Keratinocyte (primary cell): ENCODE data around the gene PBX4. TPM values are rescaled to one million over a fixed set of nuclear protein-coding genes. Genes with fewer than 3 reads are reported as not detected.

Experiments
- DNase-seq: peaks from one replicate; pipeline ENCODE4 v3.0.0-alpha.2; 2011; ENCODE audit warnings: low read depth, missing footprints, low spot score
- FAIRE-seq: peaks from 2 replicates; lab custom pipeline; 2011; peaks lifted over from hg19 to GRCh38; lab: Jason Lieb, UNC
- H2AFZ ChIP-seq: 2 replicates; pipeline ENCODE4 v1.6.0; 2012; ENCODE audit warnings: low read length, control low read depth, inconsistent platforms; ENCODE audit not compliant: control insufficient read depth
- H3K27ac ChIP-seq: 2 replicates; pipeline ENCODE4 v1.5.1; 2011; ENCODE audit warnings: low read length; ENCODE audit not compliant: control insufficient read depth, insufficient read depth
- H3K27me3 ChIP-seq: 3 replicates; pipeline ENCODE4 v1.6.0; 2011; ENCODE audit warnings: low read length; ENCODE audit not compliant: control insufficient read depth, insufficient read depth; ENCODE audit errors: extremely low read depth
- H3K36me3 ChIP-seq, 2 experiments: 2 replicates in 1 of 2; 3 replicates in 1 of 2; pipeline ENCODE4 v1.5.1; 2011; ENCODE audit warnings: low read length in 2 of 2, mild to moderate bottlenecking in 1 of 2; ENCODE audit not compliant: control insufficient read depth in 2 of 2, insufficient read depth in 2 of 2; ENCODE audit errors: extremely low read depth in 1 of 2
- H3K4me1 ChIP-seq: 3 replicates; pipeline ENCODE4 v1.5.1; 2011; ENCODE audit warnings: low read length; ENCODE audit not compliant: control insufficient read depth, insufficient read depth; ENCODE audit errors: extremely low read depth
- H3K4me2 ChIP-seq: 3 replicates; pipeline ENCODE4 v1.6.0; 2011; ENCODE audit warnings: low read depth, low read length; ENCODE audit not compliant: control insufficient read depth, insufficient read depth; ENCODE audit errors: extremely low read depth
- H3K4me3 ChIP-seq, 3 experiments: fragments of 200-600 bp in 1 of 3; sonication (generic) in 1 of 3; 2 replicates in 2 of 3; 3 replicates in 1 of 3; pipeline ENCODE4 v1.5.1; 2011 to 2016; ENCODE audit warnings: low read length in 3 of 3, mild to moderate bottlenecking in 3 of 3, control low read depth in 2 of 3, inconsistent platforms in 1 of 3, low read depth in 1 of 3, mixed read lengths in 1 of 3, mixed run types in 1 of 3, moderate library complexity in 1 of 3; ENCODE audit not compliant: control insufficient read depth in 2 of 3, insufficient read depth in 2 of 3; ENCODE audit errors: extremely low read depth in 1 of 3
- H3K79me2 ChIP-seq: 2 replicates; pipeline ENCODE4 v1.6.0; 2012; ENCODE audit warnings: low read length; ENCODE audit not compliant: control insufficient read depth, insufficient read depth
- H3K9ac ChIP-seq: 3 replicates; pipeline ENCODE4 v1.6.0; 2011; ENCODE audit warnings: low read length; ENCODE audit not compliant: control insufficient read depth, insufficient read depth; ENCODE audit errors: extremely low read depth
- H3K9me1 ChIP-seq: 3 replicates; pipeline ENCODE4 v1.6.0; 2011; ENCODE audit warnings: low read length; ENCODE audit not compliant: control insufficient read depth, insufficient read depth; ENCODE audit errors: extremely low read depth
- H3K9me3 ChIP-seq: 2 replicates; pipeline ENCODE4 v1.5.1; 2012; ENCODE audit warnings: low read depth, low read length; ENCODE audit not compliant: control insufficient read depth
- H4K20me1 ChIP-seq: 3 replicates; pipeline ENCODE4 v1.6.0; 2011; ENCODE audit warnings: low read length; ENCODE audit not compliant: control insufficient read depth, insufficient read depth; ENCODE audit errors: extremely low read depth
- EZH2 ChIP-seq: IDR thresholded peaks from one replicate; pipeline ENCODE4 v1.6.1; 2012; ENCODE audit warnings: inconsistent platforms, mild to moderate bottlenecking, low read length, moderate library complexity
- dilution Hi-C: fragments of 300-500 bp; cut with MboI; formaldehyde crosslinking; loops from one replicate; pipeline ENCODE4 v1.7.0; 2020; ENCODE audit warnings: low sequenced_read_pairs; ENCODE audit not compliant: extremely low pct_ligation_motif_present
- polyA plus RNA-seq, 5 experiments: library from polyadenylated mRNA; depleted of rRNA in 3 of 5; stranded (reverse) in 3 of 5; stranded (forward) in 1 of 5; unstranded in 1 of 5; fragments of >200 nt; gene quantifications; 1 replicate in 1 of 5; 2 replicates in 3 of 5; 3 replicates in 1 of 5; pipeline versions ENCODE4 v1.2.1 to v1.2.3, GENCODE V29; 2011 to 2012; ENCODE audit warnings: missing spikeins in 2 of 5, low read depth in 1 of 5, low replicate concordance in 1 of 5
- TF ChIP-seq, protein P1 (sequence below), 3 experiments: IDR thresholded peaks in 1 of 3; conservative IDR thresholded peaks in 1 of 3; optimal IDR thresholded peaks in 1 of 3; 2 replicates in 2 of 3; 3 replicates in 1 of 3; pipeline versions ENCODE3 to v1.5.1; 2011; ENCODE audit warnings: low read length in 3 of 3, mild to moderate bottlenecking in 3 of 3, moderate library complexity in 2 of 3, control low read depth in 1 of 3, inconsistent platforms in 1 of 3; ENCODE audit not compliant: insufficient read depth in 2 of 3; ENCODE audit errors: extremely low read depth in 1 of 3

The PBX4 gene
- polyA plus RNA-seq, 1 donor (not counting 4 experiments of a cell fraction or from before 2014, with no cell fraction given) = 1.7 TPM

DNA sequence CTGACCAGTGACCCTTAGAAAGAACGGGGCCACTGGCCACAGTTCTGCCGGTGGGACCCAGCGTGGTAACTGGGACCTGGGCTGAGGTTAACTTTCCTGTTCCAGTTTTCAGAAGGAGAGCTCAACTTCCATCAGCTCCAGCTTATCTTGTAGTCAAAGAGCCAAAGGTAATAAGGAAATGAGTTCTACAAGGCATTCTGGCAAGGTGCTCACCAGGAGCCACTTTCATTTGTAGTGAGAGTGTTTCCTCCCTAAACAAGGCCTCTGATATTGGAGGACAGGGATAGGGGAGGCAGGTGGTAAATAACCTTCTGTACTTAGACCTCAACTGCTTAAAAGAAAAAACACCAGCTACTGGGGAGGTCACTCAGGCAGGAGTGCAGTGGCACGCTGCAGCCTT lies 38.1 kb downstream of the PBX4 start:
- Histone ChIP-seq H2AFZ (no peak overlapping the region), H3K79me2 (no peaks in the 10 kb centered on the region), H3K9me1 (no peaks in the 10 kb centered on the region), H3K9ac (peak overlapping the region; percentile 7), H3K36me3 (no peaks in the 10 kb centered on the region), H3K4me3 (no peak overlapping the region), H3K27me3 (no peaks in the 10 kb centered on the region), H3K9me3 (no peaks in the 10 kb centered on the region), H3K27ac (no peak overlapping the region), H3K4me1 (no peaks in the 10 kb centered on the region), H4K20me1 (no peaks in the 10 kb centered on the region), H3K4me2 (no peak overlapping the region)
- TF ChIP-seq, protein P1, sequence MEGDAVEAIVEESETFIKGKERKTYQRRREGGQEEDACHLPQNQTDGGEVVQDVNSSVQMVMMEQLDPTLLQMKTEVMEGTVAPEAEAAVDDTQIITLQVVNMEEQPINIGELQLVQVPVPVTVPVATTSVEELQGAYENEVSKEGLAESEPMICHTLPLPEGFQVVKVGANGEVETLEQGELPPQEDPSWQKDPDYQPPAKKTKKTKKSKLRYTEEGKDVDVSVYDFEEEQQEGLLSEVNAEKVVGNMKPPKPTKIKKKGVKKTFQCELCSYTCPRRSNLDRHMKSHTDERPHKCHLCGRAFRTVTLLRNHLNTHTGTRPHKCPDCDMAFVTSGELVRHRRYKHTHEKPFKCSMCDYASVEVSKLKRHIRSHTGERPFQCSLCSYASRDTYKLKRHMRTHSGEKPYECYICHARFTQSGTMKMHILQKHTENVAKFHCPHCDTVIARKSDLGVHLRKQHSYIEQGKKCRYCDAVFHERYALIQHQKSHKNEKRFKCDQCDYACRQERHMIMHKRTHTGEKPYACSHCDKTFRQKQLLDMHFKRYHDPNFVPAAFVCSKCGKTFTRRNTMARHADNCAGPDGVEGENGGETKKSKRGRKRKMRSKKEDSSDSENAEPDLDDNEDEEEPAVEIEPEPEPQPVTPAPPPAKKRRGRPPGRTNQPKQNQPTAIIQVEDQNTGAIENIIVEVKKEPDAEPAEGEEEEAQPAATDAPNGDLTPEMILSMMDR (optimal IDR thresholded peaks at IDR 0.05 in 1 of 3, IDR thresholded peaks at IDR 0.05 in 1 of 3, conservative IDR thresholded peaks at IDR 0.05 in 1 of 3; ENCODE audit: extremely low read depth in 1 of 3, insufficient read depth in 2 of 3, low read length in 3 of 3) = no peak
- no peak for TF ChIP-seq EZH2
- dilution Hi-C loops = no loop called here
- DNase-seq (no peak), FAIRE-seq (no peak)

DNA sequence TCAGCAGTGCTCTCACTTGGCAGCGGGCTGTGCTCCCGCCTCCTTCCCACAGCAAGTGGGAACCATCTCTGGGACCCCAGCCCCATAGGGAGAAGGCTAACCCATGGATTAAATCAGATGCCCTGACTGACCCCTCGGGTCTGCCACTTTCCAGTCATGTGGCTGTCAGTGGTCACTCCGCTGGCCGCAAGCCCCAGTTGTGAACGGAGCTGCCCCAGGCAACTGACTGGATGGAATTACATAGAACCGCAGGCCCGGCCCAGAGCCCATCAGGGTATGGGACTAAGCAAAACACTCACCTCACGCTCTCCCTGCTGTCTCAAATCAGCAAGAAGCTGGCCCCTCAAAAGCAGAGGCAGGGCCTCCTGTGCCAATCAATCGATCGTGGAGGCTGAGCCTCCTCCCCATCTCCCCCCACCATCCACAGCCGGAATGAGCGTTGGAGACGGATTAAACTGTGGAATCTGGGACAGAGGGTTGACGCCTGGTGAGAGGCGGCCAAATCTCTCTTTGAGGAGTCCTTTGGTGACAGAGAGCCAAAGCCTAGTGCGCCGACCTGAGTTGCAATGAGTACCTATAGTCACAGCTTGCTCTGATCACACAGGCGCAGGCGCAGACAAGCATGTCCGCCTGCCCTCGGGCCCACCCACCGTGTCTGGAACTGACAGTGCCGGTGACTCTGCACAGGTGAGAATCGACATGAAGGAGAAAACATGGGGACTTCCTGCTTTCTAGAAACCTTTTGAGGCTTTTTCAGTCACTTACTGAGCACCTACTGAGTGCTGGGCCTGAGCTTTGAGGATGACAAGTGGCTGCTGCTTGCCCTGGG lies 38.7 kb downstream of the PBX4 start:
- Histone ChIP-seq H3K4me1 (no peaks in the 10 kb centered on the region), H3K27me3 (no peaks in the 10 kb centered on the region), H3K27ac (no peak overlapping the region), H2AFZ (peak overlapping the region; percentile 27), H3K36me3 (no peaks in the 10 kb centered on the region), H3K4me3 (no peak overlapping the region), H3K9me3 (no peaks in the 10 kb centered on the region), H4K20me1 (no peaks in the 10 kb centered on the region), H3K9me1 (no peaks in the 10 kb centered on the region), H3K4me2 (no peak overlapping the region), H3K9ac (peak overlapping the region; percentile 7), H3K79me2 (no peaks in the 10 kb centered on the region)
- dilution Hi-C loops = no loop called here
- FAIRE-seq = no peak
- TF ChIP-seq, protein P1 (optimal IDR thresholded peaks at IDR 0.05 in 1 of 3, IDR thresholded peaks at IDR 0.05 in 1 of 3, conservative IDR thresholded peaks at IDR 0.05 in 1 of 3; ENCODE audit: extremely low read depth in 1 of 3, insufficient read depth in 2 of 3, low read length in 3 of 3) = no peak
- DNase-seq = no peak
